HCT116 (cell line): Measurements from ENCODE around the gene BMP4.

Experiments
- ATF3 ChIP-seq: IDR thresholded peaks from 2 replicates; pipeline ENCODE4 v1.6.1; 2012
- CBX3 ChIP-seq: IDR thresholded peaks from 2 replicates; pipeline ENCODE4 v1.6.1; 2012; ENCODE audit warnings: low read depth
- CTCF ChIP-seq, 3 experiments: fragments of 200-600 bp in 1 of 3; sonication (generic) in 1 of 3; IDR thresholded peaks in 2 of 3; conservative IDR thresholded peaks in 1 of 3; 2 replicates each; pipeline ENCODE4 v1.5.1; 2012 to 2017; ENCODE audit warnings: low read depth in 2 of 3, low read length in 2 of 3, antibody characterized with exemption in 1 of 3, borderline replicate concordance in 1 of 3, control low read depth in 1 of 3, mild to moderate bottlenecking in 1 of 3, mixed read lengths in 1 of 3, mixed run types in 1 of 3, moderate library complexity in 1 of 3; ENCODE audit not compliant: insufficient read depth in 1 of 3
- EGR1 ChIP-seq: IDR thresholded peaks from 2 replicates; pipeline ENCODE4 v1.6.1; 2012; ENCODE audit warnings: low read depth
- ELF1 ChIP-seq: IDR thresholded peaks from 2 replicates; pipeline ENCODE4 v1.6.1; 2012; ENCODE audit warnings: low read depth, borderline replicate concordance
- EZH2 ChIP-seq: fragments of 200-600 bp; sonication (generic); IDR thresholded peaks from 2 replicates; pipeline ENCODE4 v1.6.1; 2017; ENCODE audit warnings: antibody characterized with exemption, mixed run types
- EZH2phosphoT487 ChIP-seq: fragments of 200-600 bp; IDR thresholded peaks from 2 replicates; pipeline ENCODE4 v1.6.1; 2018; ENCODE audit warnings: antibody characterized with exemption, borderline replicate concordance
- FOSL1 ChIP-seq: IDR thresholded peaks from 2 replicates; pipeline ENCODE4 v1.6.1; 2012; ENCODE audit warnings: low read depth
- POLR2A ChIP-seq: IDR thresholded peaks from 2 replicates; pipeline ENCODE4 v1.7.0; 2011; ENCODE audit warnings: borderline replicate concordance; ENCODE audit not compliant: insufficient read depth, insufficient read length; ENCODE audit errors: extremely low read depth
- POLR2AphosphoS5 ChIP-seq: IDR thresholded peaks from 2 replicates; pipeline ENCODE4 v1.6.1; 2011; ENCODE audit warnings: mild to moderate bottlenecking, low read depth, low read length, moderate library complexity
- TCF7L2 ChIP-seq: IDR thresholded peaks from 2 replicates; pipeline ENCODE4 v1.7.0; 2011; ENCODE audit warnings: borderline replicate concordance, inconsistent platforms; ENCODE audit not compliant: insufficient read depth, insufficient read length; ENCODE audit errors: extremely low read depth
- ZBTB33 ChIP-seq: IDR thresholded peaks from 2 replicates; pipeline ENCODE4 v1.6.1; 2011; ENCODE audit warnings: mild to moderate bottlenecking, low read length, moderate library complexity; ENCODE audit not compliant: insufficient replicate concordance; ENCODE audit errors: extremely low read depth

- TF ChIP-seq TCF7L2 (no peak), CTCF (IDR thresholded peaks at IDR 0.05 in 2 of 3, conservative IDR thresholded peaks at IDR 0.05 in 1 of 3; ENCODE audit: borderline replicate concordance in 1 of 3, insufficient read depth in 1 of 3, low read depth in 2 of 3, low read length in 2 of 3) (no peak), EZH2phosphoT487 (no peak), POLR2AphosphoS5 (no peak), ZBTB33 (no peak), ATF3 (no peak), EGR1 (no peak), FOSL1 (no peak), EZH2 (no peak), CBX3 (no peak), ELF1 (no peak), POLR2A (no peak)
Measured at GRCh38 chr14:53982546-53982945, 25.9 kb upstream of the BMP4 start.
